ENCODE results near the gene CAMK2N2.
A peak's percentile ranks its signal among the peaks of the same experiment; 100 is the strongest.

The CAMK2N2 gene

GRCh38 chr3:184234671-184235380, 26.5 kb downstream of the CAMK2N2 start:
- Histone ChIP-seq H3K4me3 (no peak overlapping the region), H3K27ac (no peak overlapping the region)
- TF ChIP-seq, protein P1, sequence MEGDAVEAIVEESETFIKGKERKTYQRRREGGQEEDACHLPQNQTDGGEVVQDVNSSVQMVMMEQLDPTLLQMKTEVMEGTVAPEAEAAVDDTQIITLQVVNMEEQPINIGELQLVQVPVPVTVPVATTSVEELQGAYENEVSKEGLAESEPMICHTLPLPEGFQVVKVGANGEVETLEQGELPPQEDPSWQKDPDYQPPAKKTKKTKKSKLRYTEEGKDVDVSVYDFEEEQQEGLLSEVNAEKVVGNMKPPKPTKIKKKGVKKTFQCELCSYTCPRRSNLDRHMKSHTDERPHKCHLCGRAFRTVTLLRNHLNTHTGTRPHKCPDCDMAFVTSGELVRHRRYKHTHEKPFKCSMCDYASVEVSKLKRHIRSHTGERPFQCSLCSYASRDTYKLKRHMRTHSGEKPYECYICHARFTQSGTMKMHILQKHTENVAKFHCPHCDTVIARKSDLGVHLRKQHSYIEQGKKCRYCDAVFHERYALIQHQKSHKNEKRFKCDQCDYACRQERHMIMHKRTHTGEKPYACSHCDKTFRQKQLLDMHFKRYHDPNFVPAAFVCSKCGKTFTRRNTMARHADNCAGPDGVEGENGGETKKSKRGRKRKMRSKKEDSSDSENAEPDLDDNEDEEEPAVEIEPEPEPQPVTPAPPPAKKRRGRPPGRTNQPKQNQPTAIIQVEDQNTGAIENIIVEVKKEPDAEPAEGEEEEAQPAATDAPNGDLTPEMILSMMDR (IDR thresholded peaks at IDR 0.05) = no peak
- no peak for DNase-seq (ENCODE audit: low spot score)

GRCh38 chr3:184234224-184234623, 27.1 kb downstream of the CAMK2N2 start:
- TF ChIP-seq, protein P1 (IDR thresholded peaks at IDR 0.05) = no peak
- DNase-seq (ENCODE audit: low spot score) = no peak
- no peak overlapping the region for H3K27ac ChIP-seq
- no peak overlapping the region for H3K4me3 ChIP-seq

DNA sequence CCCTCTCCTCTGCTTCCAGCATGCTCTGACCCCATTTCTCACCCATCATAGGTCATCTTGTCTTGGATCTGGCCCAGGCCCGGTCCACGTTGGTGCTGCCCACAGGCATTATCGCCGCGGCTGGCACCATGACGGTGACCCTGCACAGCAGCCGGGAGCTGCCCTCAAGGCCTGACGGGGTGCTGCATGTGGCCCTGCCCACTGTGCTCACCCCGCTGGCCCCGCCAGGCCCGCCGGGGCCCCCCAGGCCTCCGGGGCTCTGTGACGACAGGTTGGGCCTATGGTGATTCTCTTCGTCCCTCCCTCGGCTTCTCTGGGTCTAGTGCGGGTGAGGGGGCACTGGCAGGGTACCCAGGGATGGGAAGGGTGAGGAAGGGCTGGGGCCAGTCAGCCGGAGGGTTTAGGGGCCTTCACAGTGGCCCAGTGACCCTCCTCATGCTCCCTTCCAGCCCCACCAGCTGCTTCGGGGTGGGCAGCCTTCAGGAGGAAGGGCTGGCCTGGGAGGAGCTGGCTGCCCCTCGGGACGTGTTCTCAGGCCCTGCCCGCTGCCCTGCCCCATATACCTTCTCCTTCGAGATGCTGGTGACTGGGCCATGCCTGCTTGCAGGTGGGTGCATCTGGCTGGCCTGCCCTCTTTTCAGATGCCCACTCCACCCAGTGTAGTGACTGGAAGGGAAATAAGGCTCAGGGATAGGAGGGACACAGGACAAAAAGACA, 28.1 kb downstream of the CAMK2N2 start:
- H3K27ac ChIP-seq = no peak overlapping the region
- no peak overlapping the region for H3K4me3 ChIP-seq
- TF ChIP-seq, protein P1 (IDR thresholded peaks at IDR 0.05) = no peak
- no peak for DNase-seq (ENCODE audit: low spot score)

DNA sequence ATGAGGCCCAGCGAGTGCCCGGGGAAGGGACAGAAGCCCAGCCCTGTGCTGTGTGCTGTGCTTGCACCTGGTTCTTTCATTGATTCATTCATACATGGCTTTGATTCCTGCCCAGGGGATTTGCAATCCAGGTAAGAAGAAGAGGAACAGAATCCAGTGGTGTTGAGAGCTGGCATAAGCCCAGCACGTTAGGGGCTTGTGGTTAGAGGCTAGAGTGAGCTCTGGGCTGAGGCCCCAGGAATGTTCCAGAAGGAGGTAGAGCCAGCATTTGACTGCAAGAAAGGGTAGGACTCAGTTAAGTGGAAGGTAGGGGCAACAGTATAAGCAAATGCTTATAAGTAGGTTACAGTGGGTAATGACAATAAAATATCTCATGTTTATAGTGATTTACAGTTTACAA, 29.7 kb downstream of the CAMK2N2 start:
- no peak for DNase-seq (ENCODE audit: low spot score)
- TF ChIP-seq, protein P1 (IDR thresholded peaks at IDR 0.05) = no peak
- Histone ChIP-seq H3K27ac (no peak overlapping the region), H3K4me3 (no peak overlapping the region)

DNA sequence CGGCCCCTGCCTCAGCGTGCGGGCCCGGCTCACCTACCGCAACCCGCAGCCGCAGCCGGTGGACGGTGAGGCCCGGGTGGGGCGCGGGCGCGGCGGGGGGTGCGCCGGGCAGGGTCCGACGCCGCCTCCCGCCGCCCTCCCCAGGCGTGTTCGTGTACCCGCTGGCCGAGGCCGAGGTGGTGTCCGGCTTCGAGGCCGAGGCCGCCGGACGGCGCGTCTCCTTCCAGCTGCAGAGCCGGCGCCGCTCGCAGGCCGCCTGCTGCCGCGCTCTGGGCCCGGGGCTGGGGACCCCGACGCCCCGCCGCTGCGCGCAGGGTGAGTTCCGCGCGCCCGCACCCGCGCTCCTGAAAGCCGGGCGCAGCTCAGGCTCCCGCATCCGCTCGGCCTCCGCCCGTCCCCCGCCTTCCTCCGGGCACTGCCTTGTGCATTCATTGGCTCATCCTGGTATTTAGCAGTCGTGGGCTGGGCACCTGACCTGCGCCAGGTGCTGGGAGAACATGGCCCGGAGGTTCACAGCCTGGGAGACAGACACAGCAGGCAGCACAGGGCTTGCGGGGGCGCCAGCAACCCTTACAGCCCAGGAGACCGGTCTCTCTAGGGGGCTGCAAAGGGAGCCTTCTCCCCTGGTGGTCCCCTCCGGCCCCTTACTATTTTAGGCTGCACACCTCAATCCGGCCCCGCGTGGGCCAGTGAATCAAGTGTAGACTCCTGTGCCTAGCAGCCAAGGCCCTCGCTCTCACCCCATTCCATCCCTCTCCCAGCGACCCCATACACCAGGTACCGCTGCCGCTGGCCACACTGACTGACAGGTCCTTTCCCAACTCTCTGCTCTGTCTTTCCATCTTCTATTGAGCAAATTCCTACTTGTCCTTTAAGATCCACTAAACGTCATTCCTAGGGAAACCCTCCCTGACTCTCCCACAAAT, 30.5 kb downstream of the CAMK2N2 start:
- peak overlapping the region; percentile 73 for H3K4me3 ChIP-seq
- no peak for DNase-seq (ENCODE audit: low spot score)
- no peak overlapping the region for H3K27ac ChIP-seq
- TF ChIP-seq, protein P1 (IDR thresholded peaks at IDR 0.05) = no peak

- H3K27ac ChIP-seq = no peak overlapping the region
- TF ChIP-seq, protein P1 (IDR thresholded peaks at IDR 0.05) = no peak
- DNase-seq (ENCODE audit: low spot score) = no peak
Measured at GRCh38 chr3:184230081-184230602, 31.2 kb downstream of the CAMK2N2 start.

More at GRCh38 chr3:184230081-184230602, 31.2 kb downstream of the CAMK2N2 start:
- peak overlapping the region; percentile 73 for H3K4me3 ChIP-seq
